Endothelial cell of umbilical vein (primary cell): ENCODE data around the gene DOC2B. TPM values are rescaled to one million over a fixed set of nuclear protein-coding genes. Genes with fewer than 3 reads are reported as not detected.

Experiments used
- BruUV-seq: library from RNA; stranded (reverse); fragments of 400-500 nt; replicated peaks from 2 replicates; lab custom pipeline; 2021; lab: Mats Ljungman, UMichigan
- CTCF ChIA-PET: fragments of 300-600, 350-600 bp; sonication (Branson Sonifier 250); formaldehyde crosslinking; loops from one replicate; lab custom pipeline; 2021; ENCODE audit warnings: antibody characterized with exemption, inconsistent platforms; lab: Charles Lee
- POLR2A ChIA-PET: fragments of 300-600, 350-600 bp; sonication (Branson Sonifier 250); formaldehyde crosslinking; loops from one replicate; lab custom pipeline; 2021; ENCODE audit warnings: antibody characterized with exemption, inconsistent platforms; lab: Charles Lee
- DNase-seq: peaks from one replicate; pipeline ENCODE4 v3.0.0-alpha.2; 2011; ENCODE audit warnings: low read depth, low spot score
- FAIRE-seq: peaks from 2 replicates; lab custom pipeline; 2011; peaks lifted over from hg19 to GRCh38; lab: Jason Lieb, UNC
- H2AFZ ChIP-seq: 2 replicates; pipeline ENCODE4 v1.6.0; 2012; ENCODE audit warnings: low read depth, low read length, control low read depth, inconsistent platforms
- H3K27ac ChIP-seq: 2 replicates; pipeline ENCODE4 v1.5.1; 2011; ENCODE audit warnings: low read depth, mild to moderate bottlenecking, control low read depth, low read length, moderate library complexity; ENCODE audit not compliant: insufficient read depth
- H3K27me3 ChIP-seq, 2 experiments: 2 replicates each; pipeline versions ENCODE4 v1.6.0 to v1.6.1; 2011; ENCODE audit warnings: low read length in 2 of 2, mixed read lengths in 1 of 2; ENCODE audit not compliant: control insufficient read depth in 2 of 2, insufficient read depth in 2 of 2
- H3K36me3 ChIP-seq, 2 experiments: 2 replicates in 1 of 2; 3 replicates in 1 of 2; pipeline ENCODE4 v1.5.1; 2011; ENCODE audit warnings: low read length in 2 of 2, mild to moderate bottlenecking in 1 of 2, moderate library complexity in 1 of 2; ENCODE audit not compliant: control insufficient read depth in 2 of 2, insufficient read depth in 2 of 2; ENCODE audit errors: extremely low read depth in 1 of 2
- H3K4me1 ChIP-seq: 3 replicates; pipeline ENCODE4 v1.5.1; 2011; ENCODE audit warnings: mild to moderate bottlenecking, low read length; ENCODE audit not compliant: control insufficient read depth, insufficient read depth; ENCODE audit errors: extremely low read depth
- H3K4me2 ChIP-seq: 2 replicates; pipeline ENCODE4 v1.6.1; 2011; ENCODE audit warnings: low read length, control low read depth, mixed read lengths; ENCODE audit not compliant: insufficient read depth
- H3K4me3 ChIP-seq, 3 experiments: fragments of 200-600 bp in 1 of 3; sonication (generic), shearing (Covaris generic) in 1 of 3; replicated peaks in 1 of 3; 2 replicates each; pipeline ENCODE4 v1.5.1; 2011 to 2016; ENCODE audit warnings: control low read depth in 3 of 3, low read length in 3 of 3, mild to moderate bottlenecking in 2 of 3, inconsistent platforms in 1 of 3, low read depth in 1 of 3, moderate library complexity in 1 of 3; ENCODE audit not compliant: insufficient read depth in 1 of 3
- H3K79me2 ChIP-seq: 2 replicates; pipeline ENCODE4 v1.6.0; 2012; ENCODE audit warnings: low read length, inconsistent platforms; ENCODE audit not compliant: control insufficient read depth, insufficient read depth
- H3K9ac ChIP-seq: replicated peaks from 2 replicates; pipeline ENCODE3; 2011; ENCODE audit warnings: low read length, control low read depth; ENCODE audit not compliant: insufficient read depth; ENCODE audit errors: extremely low read depth
- H3K9me1 ChIP-seq: replicated peaks from 3 replicates; pipeline ENCODE4 v1.6.0; 2011; ENCODE audit warnings: mild to moderate bottlenecking, low read length; ENCODE audit not compliant: control insufficient read depth, insufficient read depth; ENCODE audit errors: extremely low read depth
- H3K9me3 ChIP-seq: replicated peaks from 2 replicates; pipeline ENCODE4 v1.5.1; 2012; ENCODE audit warnings: low read length, inconsistent platforms; ENCODE audit not compliant: control insufficient read depth, insufficient read depth
- H4K20me1 ChIP-seq: replicated peaks from 2 replicates; pipeline ENCODE3; 2011; ENCODE audit warnings: mild to moderate bottlenecking, low read length; ENCODE audit not compliant: control insufficient read depth, insufficient read depth; ENCODE audit errors: extremely low read depth
- EZH2 ChIP-seq: IDR thresholded peaks from 2 replicates; pipeline ENCODE4 v1.6.1; 2012; ENCODE audit warnings: borderline replicate concordance, low read depth, mild to moderate bottlenecking, moderate library complexity, low read length, inconsistent platforms; ENCODE audit not compliant: severe bottlenecking
- FOS ChIP-seq: IDR thresholded peaks from 2 replicates; pipeline ENCODE4 v1.6.1; 2011; ENCODE audit warnings: mild to moderate bottlenecking, low read length, moderate library complexity, borderline replicate concordance; ENCODE audit not compliant: insufficient read depth
- GATA2 ChIP-seq: IDR thresholded peaks from 2 replicates; pipeline ENCODE4 v1.7.0; 2011; ENCODE audit warnings: low read depth, mild to moderate bottlenecking, moderate library complexity, mixed read lengths, low read length; ENCODE audit not compliant: insufficient read length, insufficient read depth
- JUN ChIP-seq: IDR thresholded peaks from 2 replicates; pipeline ENCODE4 v1.6.1; 2011; ENCODE audit warnings: borderline replicate concordance, low read depth; ENCODE audit not compliant: insufficient read length, insufficient read depth
- POLR2A ChIP-seq: IDR thresholded peaks from 2 replicates; pipeline ENCODE4 v1.6.1; 2012; ENCODE audit warnings: low read depth, mild to moderate bottlenecking, control low read depth, low read length
- POLR2AphosphoS5 ChIP-seq: IDR thresholded peaks from 2 replicates; pipeline ENCODE4 v1.6.1; 2012; ENCODE audit warnings: low read depth, mild to moderate bottlenecking, control low read depth, low read length, moderate library complexity; ENCODE audit not compliant: insufficient read depth
- dilution Hi-C: fragments of 300-500 bp; cut with MboI; formaldehyde crosslinking; loops from one replicate; pipeline ENCODE4 v1.15.0; 2019; ENCODE audit warnings: low sequenced_read_pairs; ENCODE audit not compliant: extremely low pct_ligation_motif_present
- intact Hi-C: fragments of 100-400 bp; cut with micrococcal nuclease; formaldehyde crosslinking; loops from one replicate; pipeline ENCODE4 v1.10.0; 2022
- polyA plus RNA-seq, 4 experiments: library from polyadenylated mRNA; depleted of rRNA in 3 of 4; stranded (reverse) in 3 of 4; unstranded in 1 of 4; fragments of >200 nt; gene quantifications; 2 replicates each; pipeline versions ENCODE4 v1.2.1 to v1.2.3, GENCODE V29; 2011 to 2012; ENCODE audit warnings: missing spikeins in 1 of 4
- total RNA-seq: library from RNA; stranded (reverse); gene quantifications from 2 replicates; pipeline ENCODE4 v1.2.3, GENCODE V29; 2021
- TF ChIP-seq, protein P1 (sequence below): IDR thresholded peaks from 2 replicates; pipeline ENCODE4 v1.6.1; 2011; ENCODE audit not compliant: insufficient read depth, insufficient read length
- TF ChIP-seq, protein P2 (sequence below), 2 donors: IDR thresholded peaks; 1 replicate in 1 of 2; 2 replicates in 1 of 2; pipeline ENCODE4 v1.5.1; 2011; ENCODE audit warnings: low read length in 2 of 2, mild to moderate bottlenecking in 2 of 2, moderate library complexity in 2 of 2, control low read depth in 1 of 2, inconsistent platforms in 1 of 2, low read depth in 1 of 2; ENCODE audit not compliant: insufficient read depth in 1 of 2; ENCODE audit errors: extremely low read depth in 1 of 2

DOC2B gene
- total and polyA plus RNA-seq, 2 donors (not counting 3 experiments of a cell fraction or from before 2014, with no cell fraction given), result 0.10 to 0.22 TPM

GRCh38 chr17:229709-230394, 48.4 kb upstream of the DOC2B start:
- no peak overlapping the region for H3K9ac ChIP-seq
- no peaks in the 10 kb centered on the region for H3K9me1 ChIP-seq
- H3K79me2 ChIP-seq, result no peaks in the 10 kb centered on the region
- no peaks in the 10 kb centered on the region for H3K36me3 ChIP-seq
- H3K27ac ChIP-seq, result peak overlapping the region; percentile 62
- H3K4me2 ChIP-seq, result no peak overlapping the region
- dilution Hi-C loops, result no loop called here
- H4K20me1 ChIP-seq, result no peaks in the 10 kb centered on the region
- DNase-seq (no peak), FAIRE-seq (peak; percentile 62)
- ChIA-PET CTCF (interaction anchor here (1.0 kb wide), 1 partner anchor 18 kb away, joined by 3 read pairs; no protein-coding TSS in a partner anchor), POLR2A (no interaction called here)
- no peaks in the 10 kb centered on the region for H3K9me3 ChIP-seq
- no peaks in the 10 kb centered on the region for H3K27me3 ChIP-seq
- H3K4me3 ChIP-seq, result no peak overlapping the region
- intact Hi-C loops, result no loop called here
- no TSS peak for BruUV-seq
- TF ChIP-seq, protein P1, sequence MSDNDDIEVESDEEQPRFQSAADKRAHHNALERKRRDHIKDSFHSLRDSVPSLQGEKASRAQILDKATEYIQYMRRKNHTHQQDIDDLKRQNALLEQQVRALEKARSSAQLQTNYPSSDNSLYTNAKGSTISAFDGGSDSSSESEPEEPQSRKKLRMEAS, result no peak
- TF ChIP-seq GATA2 (no peak), POLR2A (no peak), FOS (no peak), EZH2 (no peak), POLR2AphosphoS5 (no peak), JUN (no peak)
- TF ChIP-seq, protein P2, sequence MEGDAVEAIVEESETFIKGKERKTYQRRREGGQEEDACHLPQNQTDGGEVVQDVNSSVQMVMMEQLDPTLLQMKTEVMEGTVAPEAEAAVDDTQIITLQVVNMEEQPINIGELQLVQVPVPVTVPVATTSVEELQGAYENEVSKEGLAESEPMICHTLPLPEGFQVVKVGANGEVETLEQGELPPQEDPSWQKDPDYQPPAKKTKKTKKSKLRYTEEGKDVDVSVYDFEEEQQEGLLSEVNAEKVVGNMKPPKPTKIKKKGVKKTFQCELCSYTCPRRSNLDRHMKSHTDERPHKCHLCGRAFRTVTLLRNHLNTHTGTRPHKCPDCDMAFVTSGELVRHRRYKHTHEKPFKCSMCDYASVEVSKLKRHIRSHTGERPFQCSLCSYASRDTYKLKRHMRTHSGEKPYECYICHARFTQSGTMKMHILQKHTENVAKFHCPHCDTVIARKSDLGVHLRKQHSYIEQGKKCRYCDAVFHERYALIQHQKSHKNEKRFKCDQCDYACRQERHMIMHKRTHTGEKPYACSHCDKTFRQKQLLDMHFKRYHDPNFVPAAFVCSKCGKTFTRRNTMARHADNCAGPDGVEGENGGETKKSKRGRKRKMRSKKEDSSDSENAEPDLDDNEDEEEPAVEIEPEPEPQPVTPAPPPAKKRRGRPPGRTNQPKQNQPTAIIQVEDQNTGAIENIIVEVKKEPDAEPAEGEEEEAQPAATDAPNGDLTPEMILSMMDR (IDR thresholded peaks at IDR 0.05; ENCODE audit: extremely low read depth in 1 of 2, insufficient read depth in 1 of 2, low read depth in 1 of 2, low read length in 2 of 2), result no peak
- peaks cover 36% of the 10 kb centered on the region for H3K4me1 ChIP-seq
- H2AFZ ChIP-seq, result no peak overlapping the region
